DMS79 treated with DMSO at 0.1 percent for 48 hours (cell line): Measurements from ENCODE around the gene MARCHF10.

ENCODE experiments used
- DNase-seq: peaks from one replicate; lab custom pipeline; 2025; lab: John Stamatoyannopoulos, UW

The MARCHF10 gene

DNA sequence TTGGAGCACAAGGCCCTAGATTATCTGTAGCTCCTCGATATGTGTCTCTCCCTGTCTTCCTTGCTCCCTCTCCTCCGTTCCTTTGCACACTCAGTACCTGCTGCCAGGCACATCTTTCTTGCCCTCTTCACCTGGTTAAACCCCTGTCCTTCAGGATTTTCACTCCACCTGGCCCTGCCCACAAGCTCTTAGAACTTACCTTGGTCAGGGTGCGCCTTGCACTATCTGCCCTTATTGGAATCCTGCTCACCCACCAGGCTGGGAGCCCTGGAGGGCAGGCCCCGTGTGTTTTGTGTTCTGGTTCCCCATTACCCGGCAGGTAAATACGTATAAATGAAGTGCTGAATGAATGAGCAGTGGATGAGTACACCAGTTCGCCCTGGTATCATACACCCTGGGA lies 54.6 kb downstream of the MARCHF10 start:
- no peak for DNase-seq

DNA sequence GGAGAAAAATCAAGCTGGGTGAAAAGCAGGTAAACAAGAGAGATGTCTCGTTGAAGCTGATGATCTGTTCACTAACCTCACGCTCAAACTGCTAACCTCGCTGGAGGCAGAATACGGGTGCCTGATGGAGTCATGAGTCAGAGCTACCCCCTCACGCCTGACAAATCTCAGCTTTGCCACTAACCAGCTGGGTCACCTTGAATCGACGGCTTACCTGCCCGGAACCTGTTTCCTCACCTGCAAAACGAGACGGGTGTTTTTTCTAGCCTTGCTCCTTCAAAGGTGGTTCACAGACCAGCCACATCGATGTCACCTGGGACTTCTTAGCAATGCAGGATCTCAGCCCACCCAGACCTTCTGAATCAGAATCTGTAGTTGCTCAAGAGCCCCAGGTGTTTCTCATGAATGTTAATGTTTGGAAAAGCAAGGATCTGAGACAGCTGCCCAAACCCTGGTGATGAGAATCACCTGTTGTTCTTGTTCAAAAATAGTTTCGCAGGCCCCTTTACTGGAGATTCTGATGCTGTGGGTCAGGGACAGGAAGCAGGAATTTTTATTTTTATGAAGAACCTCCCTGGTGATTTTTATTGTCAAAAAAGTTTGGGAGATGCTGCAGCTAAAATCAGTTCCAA lies 56.9 kb downstream of the MARCHF10 start:
- no peak for DNase-seq

DNA sequence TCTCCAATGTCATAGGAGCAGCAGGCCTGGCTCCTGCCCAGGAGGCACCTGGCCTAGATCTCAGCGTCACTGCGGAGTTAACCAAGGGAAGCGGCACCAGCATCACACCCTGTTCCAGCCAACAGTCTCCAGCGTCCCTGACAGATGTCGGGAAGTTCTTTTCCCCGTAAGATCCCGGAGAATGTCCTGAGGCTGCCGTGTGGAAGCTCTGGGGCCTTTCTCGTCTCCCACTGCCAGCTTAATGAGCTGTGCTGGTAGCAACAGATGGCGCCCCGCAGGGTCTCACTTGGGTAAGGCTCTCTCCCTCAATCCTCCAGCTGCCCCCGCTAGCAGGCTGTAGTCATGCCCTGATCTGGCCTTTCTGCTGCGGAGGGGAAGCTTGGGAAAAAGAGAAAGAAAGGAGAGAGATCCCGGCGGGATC lies 57.5 kb downstream of the MARCHF10 start:
- DNase-seq, result no peak

DNA sequence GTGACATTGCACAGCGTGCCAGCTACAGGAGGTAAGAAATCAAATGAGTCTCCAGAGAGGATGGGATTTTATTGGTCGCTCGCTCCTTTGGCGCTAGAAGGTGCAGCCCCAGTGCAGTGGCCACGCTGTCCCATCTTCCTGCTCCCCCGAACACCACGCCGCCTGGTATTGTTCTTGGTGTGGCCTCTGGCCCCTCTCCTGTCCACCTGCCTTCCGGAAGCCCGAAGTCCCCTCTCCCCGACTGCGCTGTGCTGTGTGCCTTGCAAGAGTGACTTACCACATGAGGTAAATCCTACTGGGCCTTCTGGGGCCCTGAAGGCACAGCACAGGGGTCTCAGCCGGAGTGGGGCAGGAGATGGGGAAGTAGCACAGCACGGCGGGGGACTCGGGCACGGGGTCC lies 58.2 kb downstream of the MARCHF10 start:
- DNase-seq, result no peak

DNA sequence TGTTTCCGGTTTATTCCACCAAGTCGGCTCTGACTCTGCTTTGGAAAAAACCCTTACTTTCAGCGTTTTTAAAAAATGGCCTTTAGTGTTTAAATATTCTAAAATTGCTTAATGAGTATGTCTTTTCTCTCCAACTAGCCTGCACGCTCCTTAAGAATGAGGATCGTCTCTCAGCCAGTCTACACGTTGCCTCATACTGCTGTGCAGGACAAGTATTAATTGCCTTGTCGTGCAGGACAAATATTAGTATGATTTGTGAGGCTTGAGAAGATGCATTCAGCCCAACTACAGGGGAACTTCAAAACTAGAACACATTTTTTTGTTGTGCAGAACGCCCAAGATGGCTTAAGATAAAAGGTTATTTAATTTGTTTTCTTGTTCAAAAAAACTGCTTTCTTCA lies 61.2 kb downstream of the MARCHF10 start:
- no peak for DNase-seq

DNA sequence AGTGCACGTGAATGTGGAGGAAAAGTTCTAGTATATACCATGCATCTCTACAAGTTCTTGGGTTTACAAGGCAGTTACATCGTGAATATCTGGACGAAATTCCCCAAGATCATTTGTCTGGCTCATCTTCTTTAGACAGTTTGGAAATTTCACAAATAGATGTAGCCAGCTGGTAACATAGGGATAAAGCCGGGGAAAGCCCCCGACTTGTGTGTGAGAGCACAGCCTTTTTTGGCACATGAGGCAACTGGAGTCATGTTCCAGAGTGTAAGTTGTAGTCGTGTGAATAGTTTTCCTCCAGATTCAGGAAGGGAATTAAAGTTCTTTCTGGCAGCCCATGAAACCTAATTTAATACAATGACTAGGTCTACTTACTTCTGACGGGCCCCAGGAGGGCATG lies 62.3 kb downstream of the MARCHF10 start:
- DNase-seq, result no peak

DNA sequence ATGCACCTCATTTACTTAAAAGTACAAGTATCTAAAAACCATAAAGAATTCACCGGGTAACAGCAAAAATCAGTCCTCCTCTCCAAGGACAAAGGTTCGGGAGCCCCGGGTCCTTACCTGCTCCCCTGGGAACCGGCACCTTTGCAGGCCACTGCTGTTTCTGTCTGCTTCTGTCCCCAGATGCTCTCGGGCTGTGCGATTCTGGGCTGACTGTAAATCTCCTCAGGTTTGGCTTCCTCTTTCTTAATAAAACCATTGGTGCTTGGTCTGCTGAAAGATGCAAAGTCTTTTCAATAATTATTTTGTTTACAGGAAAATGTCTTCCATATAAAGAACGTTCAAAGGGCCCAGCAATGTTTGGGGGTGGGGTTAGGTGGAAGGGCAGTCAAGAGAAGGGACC lies 63.9 kb downstream of the MARCHF10 start:
- no peak for DNase-seq

DNA sequence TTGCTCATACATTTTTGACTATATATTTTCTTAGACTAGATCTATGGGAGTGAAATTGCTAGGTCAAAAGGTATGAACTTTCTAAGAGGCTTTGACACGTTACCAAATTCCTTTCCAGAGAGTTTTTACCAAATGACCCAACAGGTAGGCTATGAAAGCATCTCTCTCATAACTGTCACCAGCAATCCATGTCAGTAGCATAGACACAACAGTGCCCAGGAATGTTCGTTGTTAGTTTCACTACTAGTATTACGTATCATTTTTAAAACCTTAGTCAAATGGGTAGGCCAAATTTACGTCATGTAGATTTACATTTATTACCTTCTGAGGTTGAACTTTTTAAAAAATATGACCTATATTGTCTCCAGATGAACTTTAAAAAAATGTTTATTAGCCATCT lies 66.8 kb downstream of the MARCHF10 start:
- DNase-seq, result no peak

DNA sequence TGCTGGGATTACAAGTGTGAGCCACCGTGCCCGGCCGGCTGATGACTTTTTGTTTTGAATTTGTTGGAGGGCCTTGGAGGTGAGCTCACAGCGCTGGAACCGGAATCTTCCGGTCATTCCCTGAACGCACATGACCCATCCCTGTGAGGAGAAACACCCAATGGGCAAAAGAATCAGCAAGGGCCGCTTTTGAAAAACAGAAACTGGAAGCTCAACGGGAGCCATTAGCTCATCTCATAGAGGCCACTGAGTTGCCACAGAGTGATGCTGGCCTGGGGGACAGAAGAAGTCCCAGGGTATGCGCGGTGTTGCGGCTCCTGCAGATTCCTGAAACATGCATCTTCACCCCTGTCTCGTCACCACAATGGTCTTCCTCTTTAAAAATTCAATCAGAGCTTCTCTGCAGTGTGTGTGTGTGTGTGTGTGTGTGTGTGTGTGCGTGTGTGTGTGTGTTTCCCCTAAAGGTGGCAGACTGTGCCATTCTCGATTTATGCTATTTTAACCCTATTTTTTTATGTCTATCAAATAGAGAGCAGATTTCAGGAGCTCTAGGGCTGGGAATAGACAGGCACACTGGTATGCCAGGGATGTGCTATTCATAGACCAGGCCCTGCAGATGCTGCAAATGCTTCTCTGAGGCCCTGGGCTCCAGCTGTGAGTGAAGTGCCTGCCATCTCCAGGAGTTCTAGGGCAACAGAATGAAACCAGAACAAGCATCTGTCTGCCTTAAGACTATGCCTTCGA lies 68.3 kb downstream of the MARCHF10 start:
- no peak for DNase-seq

DNA sequence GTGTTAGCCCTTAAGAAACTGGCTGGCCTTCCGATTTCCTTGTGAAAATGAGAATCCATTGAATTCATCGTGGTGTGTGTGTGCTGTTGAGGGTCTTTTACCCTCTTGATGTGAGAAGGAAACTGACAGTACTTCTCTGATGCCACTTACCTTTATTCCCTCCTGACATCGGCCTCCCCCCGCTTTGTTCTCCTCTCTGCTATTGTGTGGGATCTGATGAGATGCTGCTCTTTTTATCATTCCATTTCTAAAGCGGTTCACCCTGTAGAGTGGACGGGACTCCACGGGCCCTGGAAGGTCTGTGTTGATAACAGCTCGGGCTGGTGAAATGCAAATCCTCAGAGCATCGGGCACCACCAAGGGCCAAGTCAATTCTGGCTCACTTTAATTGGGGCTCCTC lies 69.8 kb downstream of the MARCHF10 start:
- no peak for DNase-seq

DNA sequence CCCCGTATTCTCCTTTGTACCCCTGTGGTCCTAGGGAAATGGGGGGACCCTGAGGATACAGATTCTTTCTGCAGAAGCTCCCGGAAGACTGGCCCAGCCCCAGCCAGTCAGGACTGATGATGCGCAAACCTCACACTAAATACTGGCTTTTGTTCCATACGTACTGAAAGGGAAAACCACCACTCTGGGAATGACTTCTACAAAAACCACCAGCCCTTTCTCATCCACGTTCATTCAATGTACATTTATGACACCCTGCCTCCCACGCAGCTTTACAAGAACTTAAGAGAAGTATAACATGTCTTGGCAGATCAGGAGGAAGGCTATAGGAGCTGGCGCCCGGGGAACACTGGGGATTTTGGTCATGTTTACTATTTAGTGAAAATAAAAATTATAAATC lies 70.6 kb downstream of the MARCHF10 start:
- DNase-seq, result no peak

DNA sequence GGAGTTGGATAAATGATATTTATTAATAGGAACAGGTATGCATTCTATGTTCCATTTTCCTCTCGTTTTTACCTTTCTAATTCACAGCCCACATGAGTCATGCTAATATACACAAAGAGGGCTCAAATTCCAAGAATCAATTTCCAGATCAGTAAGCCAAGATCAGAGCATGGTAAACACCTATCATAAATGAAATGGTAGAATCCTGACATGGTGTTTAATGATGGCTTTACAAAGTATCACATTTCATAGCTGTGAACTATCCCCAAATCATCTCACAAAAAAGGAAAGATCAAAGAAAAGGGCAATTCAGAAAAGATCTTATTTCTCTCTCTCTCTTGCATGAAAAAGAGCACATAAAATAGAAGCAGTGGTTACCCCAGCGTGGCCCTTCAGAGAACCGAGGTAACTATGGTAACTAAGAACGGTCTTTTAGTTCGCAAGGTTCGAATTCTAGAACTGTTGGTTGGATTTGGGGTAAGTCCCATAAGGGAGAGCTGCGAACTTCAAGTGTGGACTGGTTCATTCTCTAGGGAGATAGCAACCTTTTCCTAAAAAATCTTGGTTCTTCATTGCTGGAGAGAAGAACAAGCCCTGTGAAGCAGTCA lies 73.0 kb downstream of the MARCHF10 start:
- no peak for DNase-seq

DNA sequence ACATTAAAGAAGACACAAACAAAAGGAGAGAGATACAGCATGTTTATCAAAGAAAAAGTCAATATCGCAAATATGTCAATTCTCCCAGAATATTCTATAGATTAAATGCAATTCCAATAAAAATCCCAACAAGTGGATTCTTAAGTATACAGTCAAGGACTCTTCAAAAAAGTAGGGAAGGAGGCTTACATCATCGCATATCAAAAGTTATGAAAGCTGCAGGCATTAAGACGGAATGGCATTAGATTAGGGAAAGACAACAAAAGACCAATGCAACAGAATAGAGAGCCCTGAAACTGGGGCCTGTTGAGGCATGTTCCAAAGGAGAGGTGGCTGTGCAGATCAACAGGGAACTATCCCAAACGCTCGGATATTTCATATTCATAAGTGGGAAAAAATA lies 76.0 kb downstream of the MARCHF10 start:
- no peak for DNase-seq

DNA sequence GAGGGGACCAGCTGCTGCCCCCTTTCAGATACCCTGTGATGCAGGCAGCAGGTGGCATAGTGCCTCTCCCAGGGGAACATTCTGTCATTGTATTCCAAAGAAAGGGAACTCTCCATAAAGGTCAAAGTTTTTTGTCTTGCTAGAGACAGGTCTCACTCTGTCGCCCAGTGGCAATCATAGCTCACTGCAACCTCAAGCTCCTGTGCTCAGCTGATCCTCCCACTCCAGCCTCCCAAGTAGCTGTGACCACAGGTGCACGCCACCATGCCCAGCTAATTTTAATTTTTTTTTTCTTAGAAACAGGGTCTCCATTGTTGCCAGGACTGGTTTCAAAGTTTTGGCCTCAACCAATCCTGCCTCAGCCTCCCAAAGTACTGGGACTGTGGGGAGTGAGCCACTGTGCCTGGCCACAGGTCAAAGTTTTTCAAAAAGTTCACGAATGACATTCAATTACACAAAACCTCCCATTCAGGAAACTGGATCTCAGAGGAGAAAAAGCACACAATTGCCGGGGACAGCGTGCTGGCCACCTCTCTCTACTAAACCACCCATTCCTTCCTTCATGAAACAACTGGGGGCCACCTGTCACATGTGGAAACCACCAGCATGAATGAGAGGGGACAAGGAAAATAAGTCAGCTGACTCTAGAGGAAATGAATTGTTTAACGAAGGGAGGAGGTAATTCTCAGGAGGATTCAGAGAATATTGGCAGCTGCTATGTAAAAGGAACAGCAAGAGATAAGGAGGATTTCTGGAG lies 80.0 kb downstream of the MARCHF10 start:
- no peak for DNase-seq

DNA sequence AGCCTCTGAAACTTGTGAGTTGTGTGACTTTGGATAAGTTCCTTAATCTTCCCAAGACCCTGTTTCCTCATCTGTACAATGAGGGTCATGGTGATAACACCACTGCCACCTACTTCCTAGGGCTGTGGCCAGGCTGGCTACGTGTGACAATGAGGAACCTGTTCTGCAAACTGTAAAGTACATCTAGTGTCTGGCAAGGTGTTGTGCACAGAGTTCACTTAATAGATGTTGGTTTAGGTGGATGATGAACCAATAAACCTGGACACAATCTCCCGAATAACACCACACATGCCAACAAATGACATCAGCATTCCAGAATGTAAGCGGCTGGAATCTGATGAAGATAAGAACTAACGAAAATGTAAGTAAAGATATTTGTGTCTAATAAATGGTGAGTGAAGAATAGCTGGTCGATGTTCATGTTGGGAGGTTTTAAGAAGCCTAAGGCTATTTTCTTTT lies 82.3 kb downstream of the MARCHF10 start:
- DNase-seq, result no peak

DNA sequence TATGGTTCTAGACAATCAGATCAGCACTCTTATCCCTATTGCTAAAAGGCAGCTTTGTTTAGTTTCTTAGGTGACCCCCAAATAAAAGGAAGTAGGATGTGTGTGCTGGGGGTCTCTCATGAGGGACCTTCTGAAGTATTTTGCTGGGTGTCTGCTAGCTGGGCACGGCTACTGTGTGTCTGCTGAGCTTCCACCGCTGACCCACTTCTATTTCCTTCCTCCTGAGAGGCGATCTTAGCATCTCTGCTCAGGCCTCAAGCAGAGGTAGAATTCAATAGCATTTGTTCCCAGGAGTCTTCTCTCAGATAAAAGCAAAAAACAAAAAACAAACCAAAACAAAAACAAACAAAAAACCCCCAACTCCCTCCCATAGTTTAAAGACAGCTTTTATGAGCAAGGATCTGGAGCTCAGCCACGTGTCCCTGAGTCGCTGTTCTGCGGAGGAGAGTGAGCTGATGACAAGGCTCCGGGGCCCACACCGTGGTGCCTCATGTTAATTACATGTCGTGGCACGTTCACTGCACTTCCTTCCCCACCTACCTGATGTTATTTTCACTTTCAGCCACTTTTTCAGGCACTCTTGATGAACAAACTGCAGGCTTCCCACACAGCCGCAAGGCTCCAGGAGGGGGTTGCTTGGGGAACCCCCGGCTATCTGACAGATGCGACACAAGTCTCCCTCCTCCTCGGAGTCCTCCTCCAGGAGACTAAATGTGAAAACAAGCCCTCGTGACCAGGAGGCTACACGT lies 83.5 kb downstream of the MARCHF10 start:
- DNase-seq, result no peak

DNA sequence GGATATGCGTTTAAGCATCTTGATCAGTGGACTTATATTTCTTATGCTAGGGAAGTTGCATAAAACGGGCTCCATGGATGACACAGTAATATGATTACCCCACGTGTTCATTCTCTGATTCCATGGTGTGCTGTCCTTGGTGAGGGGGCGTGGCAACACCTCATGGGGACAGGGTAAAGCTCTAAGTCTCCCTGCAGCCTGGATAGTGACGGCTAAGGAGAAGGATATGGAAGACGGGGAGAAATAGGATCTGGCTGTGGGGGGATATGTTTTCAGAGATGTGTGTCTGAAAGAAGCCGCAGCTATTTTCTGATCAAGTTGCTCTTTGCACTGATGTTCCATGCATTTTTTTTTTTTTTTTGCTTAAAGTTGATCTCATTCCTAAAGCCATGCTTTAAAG lies 84.3 kb downstream of the MARCHF10 start:
- no peak for DNase-seq

DNA sequence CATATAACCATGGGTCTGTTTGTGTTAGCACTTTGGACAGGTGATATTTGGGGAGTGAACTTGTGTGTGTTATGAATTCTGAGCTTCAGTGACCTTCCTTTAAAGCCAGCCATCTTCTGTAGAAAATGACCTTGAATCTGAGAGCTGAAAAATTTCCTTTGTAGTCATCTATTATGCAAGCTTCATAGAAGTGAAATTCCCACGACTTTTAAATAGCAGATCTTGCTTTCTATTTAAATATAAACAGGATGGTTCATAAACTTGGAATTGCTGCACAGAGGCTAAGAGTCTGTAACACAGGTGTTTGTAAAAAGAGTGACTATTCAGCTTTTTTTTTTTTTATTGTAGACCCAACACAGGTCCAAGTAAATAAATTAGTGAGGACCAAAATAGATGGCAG lies 85.5 kb downstream of the MARCHF10 start:
- DNase-seq, result no peak

DNA sequence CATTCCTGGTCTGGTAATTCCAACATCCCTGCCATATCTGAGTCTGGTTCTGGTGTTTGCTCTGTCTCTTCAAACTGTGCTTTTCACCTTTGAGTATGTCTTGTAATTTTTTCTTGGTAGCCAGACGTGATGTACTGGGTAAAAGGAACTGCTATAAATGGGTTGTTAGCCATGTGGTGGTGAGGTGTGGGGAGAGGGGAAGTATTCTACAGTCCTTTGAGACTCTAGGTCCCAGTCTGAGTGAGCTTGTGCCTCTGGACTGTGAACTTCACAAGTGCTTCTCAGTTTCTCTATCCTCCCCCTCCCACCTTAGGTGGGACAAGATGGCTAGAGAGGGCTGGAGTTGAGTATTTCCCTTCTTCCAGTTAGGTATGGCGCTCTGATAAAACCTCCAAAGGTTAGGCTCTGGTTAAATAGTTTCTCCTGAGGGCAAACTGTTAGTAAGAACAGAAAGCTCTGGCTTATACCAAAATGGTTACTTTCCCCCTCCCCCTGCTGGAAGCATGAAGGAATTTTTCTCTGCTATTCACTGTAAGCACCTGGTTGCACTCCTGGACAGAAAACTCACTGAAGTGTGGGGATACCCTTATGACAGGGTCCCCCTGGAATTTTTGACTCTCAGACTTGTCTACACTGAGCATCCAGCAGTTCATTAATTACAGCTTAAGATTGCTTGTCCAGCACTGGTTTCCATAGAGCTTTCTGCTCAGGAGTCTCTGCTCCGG lies 87.8 kb downstream of the MARCHF10 start:
- no peak for DNase-seq

DNA sequence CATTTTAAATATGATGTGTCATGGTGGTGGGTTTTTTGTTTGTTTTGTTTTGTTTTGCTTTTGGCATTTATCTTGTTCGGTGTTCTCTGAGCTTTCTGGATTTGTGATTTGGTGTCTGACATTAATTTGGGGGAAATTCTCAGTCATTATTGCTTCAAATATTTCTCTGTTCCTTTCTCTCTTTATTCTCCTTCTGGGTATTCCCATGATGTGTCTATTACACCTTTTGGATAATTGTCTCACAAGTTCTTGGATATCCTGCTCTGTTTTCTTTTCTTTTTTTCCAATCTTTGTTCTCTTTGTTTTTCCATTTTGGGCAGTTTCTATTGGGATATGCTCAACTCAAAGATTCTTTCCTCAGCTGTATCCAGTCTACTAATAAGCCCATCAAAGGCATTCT lies 88.5 kb downstream of the MARCHF10 start:
- DNase-seq, result no peak

DNA sequence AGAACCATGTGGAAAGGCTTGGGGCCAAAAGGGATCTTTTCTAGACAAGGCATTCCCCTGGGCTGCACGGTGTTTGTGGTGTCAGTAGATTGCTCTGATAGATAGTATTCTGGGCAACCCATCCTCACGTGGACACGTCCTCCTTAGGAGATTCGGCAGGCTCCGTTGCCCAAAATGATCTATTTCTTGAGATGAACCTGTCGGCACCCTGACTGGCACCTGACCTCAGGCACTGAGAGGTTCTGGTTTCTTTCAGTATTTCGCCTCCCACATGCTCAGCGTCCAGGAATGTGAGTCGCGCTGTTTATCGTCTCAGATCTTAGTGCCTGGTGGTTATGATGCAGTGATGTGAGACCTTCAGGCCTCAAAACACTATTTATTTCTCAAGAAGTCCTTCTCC lies 89.7 kb downstream of the MARCHF10 start:
- DNase-seq, result no peak
